Effector memory CD8-positive, alpha-beta T cell (primary cell): Measurements from ENCODE around the gene MT1E.
"Not testable (repeated sequence)": the region's sequence is repeated elsewhere in the genome, so short reads cannot be mapped to it uniquely, and the experiment has no call there.

Experiments
- ATAC-seq: fragments of 150-1000 bp; cut with Tn5 transposase; replicated peaks from 2 replicates; pipeline ENCODE4 v1.10.0; 2021; ENCODE audit warnings: mild to moderate bottlenecking, moderate library complexity
- DNase-seq, 3 experiments: peaks; one replicate each; pipeline ENCODE4 v3.0.0; 2021
- H3K27ac Mint-ChIP-seq, 2 donors: one replicate each; pipeline ENCODE4 v1.8.0; 2022; ENCODE audit warnings: mild to moderate bottlenecking in 2 of 2, mixed read lengths in 2 of 2, moderate library complexity in 2 of 2
- H3K27me3 Mint-ChIP-seq, 2 donors: one replicate each; pipeline ENCODE4 v1.8.0; 2022; ENCODE audit warnings: mixed read lengths in 2 of 2
- H3K36me3 Mint-ChIP-seq: one replicate; pipeline ENCODE4 v1.8.0; 2022; ENCODE audit warnings: mild to moderate bottlenecking, moderate library complexity, mixed read lengths; ENCODE audit not compliant: insufficient read depth
- H3K4me1 Mint-ChIP-seq, 2 donors: one replicate each; pipeline ENCODE4 v1.8.0; 2022; ENCODE audit warnings: low read depth in 2 of 2, mixed read lengths in 2 of 2
- H3K4me3 Mint-ChIP-seq, 2 donors: one replicate each; pipeline ENCODE4 v1.8.0; 2022; ENCODE audit warnings: mild to moderate bottlenecking in 2 of 2, mixed read lengths in 2 of 2, moderate library complexity in 2 of 2
- H3K9me3 Mint-ChIP-seq, 2 donors: one replicate each; pipeline ENCODE4 v1.8.0; 2022; ENCODE audit warnings: mixed read lengths in 2 of 2

MT1E gene

DNA sequence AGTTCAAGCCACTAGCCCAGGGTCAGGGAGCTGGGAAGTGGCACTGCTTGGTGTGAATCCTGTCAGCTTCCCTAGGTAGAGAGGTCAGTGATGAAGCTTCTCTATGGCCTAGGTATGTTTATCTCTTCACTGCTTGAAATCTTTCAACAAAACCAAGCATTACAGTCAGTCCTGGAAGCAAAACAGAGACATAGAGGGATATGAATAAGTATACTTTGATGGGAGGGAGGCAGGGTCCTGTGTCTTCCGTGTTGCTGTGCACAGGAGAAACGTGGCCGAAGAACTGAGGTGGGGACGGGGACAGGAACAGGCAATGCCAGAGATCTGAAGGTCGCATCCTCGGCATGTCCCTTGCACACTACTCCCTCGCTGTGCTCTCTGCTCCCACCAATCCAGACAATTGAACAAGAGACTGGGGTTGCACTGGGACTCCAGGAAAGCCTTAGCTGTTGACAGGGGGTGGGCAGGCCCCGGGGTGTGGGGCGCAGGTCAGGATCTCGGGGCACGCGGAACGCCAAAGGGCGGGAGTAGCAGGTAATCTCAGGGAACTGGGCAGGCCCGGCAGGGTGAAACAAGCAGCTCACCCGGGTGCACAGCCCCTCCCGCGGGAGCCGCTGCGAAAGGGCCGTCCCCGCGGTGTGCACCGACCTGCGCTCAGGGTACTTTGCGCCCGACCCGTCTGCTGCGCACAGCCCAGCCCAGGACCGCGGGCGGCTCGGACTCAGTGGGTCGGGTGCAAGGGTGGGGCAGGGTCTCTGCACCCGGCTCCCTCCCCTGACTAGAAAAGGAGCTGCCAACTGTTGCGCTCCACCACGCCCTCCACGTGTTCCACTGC is 43.6 kb downstream of the MT1E start, which contains the start of gene MT1H:
Gene MT1H (plus strand): TSS at position 810 of the 835 bp plus-strand sequence. CDS start 71 bp downstream, outside the sequence.
- DNase-seq: no peak
- peak within 1 kb of the TSS; percentile 21 to 45 for H3K4me3 Mint-ChIP-seq

GRCh38 chr16:56669840-56670619 is 44.4 kb downstream of the MT1E start:
- H3K9me3 Mint-ChIP-seq: no peaks in the 10 kb centered on the region
- H3K27me3 Mint-ChIP-seq: peaks cover 46 to 95% of the 10 kb centered on the region in 2 donors
- H3K27ac Mint-ChIP-seq: no peak overlapping the region
- peaks cover 10 to 13% of the 10 kb centered on the region in 2 donors for H3K4me1 Mint-ChIP-seq
- peak overlapping the region; percentile 21 to 45 for H3K4me3 Mint-ChIP-seq
- ATAC-seq (no peak), DNase-seq (no peak)
- no peaks in the 10 kb centered on the region for H3K36me3 Mint-ChIP-seq

More for the DNA sequence above, 43.6 kb downstream of the MT1E start, which contains the start of gene MT1H:
- Mint-ChIP-seq H3K4me1 (peaks cover 10 to 13% of the 10 kb centered on the region in 2 donors), H3K36me3 (no peaks in the 10 kb centered on the region), H3K9me3 (no peaks in the 10 kb centered on the region), H3K27me3 (peaks cover 44 to 95% of the 10 kb centered on the region in 2 donors), H3K27ac (no peak within 1 kb of the TSS)
- ATAC-seq: no peak

- Mint-ChIP-seq H3K36me3 (no peaks in the 10 kb centered on the region), H3K27me3 (peaks cover 52 to 95% of the 10 kb centered on the region in 2 donors), H3K4me1 (peaks cover 14 to 18% of the 10 kb centered on the region in 2 donors), H3K27ac (no peak overlapping the region), H3K4me3 (no peak overlapping the region), H3K9me3 (no peaks in the 10 kb centered on the region)
- ATAC-seq (no peak), DNase-seq (no peak)
Measured at GRCh38 chr16:56670620-56670934, 45.0 kb downstream of the MT1E start.

- H3K9me3 Mint-ChIP-seq: not testable (repeated sequence)
Measured at GRCh38 chr16:56671691-56672090, 46.1 kb downstream of the MT1E start.

DNA sequence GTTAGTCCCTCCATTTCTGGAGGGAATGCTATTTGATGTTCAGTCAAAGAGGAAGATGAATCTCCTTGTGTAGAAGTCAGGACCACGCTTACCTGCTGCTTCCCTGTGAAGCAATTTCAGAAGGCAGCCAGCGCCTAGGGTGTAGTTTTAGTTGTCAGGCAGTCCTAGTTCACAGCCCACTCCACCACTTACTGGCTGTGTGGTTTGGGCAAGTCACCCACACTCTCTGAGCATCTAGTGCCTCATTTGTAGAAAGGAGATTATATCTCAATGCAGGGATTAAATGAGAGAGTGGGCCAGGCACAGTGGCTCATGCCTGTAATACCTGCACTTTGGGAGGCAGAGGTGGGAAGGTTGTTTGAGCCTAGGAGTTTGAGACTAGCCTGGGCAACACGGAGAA is 46.6 kb downstream of the MT1E start:
- DNase-seq, ATAC-seq, H3K4me3 Mint-ChIP-seq, H3K9me3 Mint-ChIP-seq, H3K36me3 Mint-ChIP-seq, H3K27ac Mint-ChIP-seq: not testable (repeated sequence)
- Mint-ChIP-seq H3K27me3 (peaks cover 50 to 96% of the 10 kb centered on the region in 2 donors), H3K4me1 (peaks cover 19 to 22% of the 10 kb centered on the region in 2 donors)

More at GRCh38 chr16:56671691-56672090, 46.1 kb downstream of the MT1E start:
- Mint-ChIP-seq H3K27me3 (peaks cover 50 to 98% of the 10 kb centered on the region in 2 donors), H3K4me1 (peaks cover 19 to 22% of the 10 kb centered on the region in 2 donors)
- ATAC-seq, H3K27ac Mint-ChIP-seq, DNase-seq, H3K4me3 Mint-ChIP-seq, H3K36me3 Mint-ChIP-seq: not testable (repeated sequence)

DNA sequence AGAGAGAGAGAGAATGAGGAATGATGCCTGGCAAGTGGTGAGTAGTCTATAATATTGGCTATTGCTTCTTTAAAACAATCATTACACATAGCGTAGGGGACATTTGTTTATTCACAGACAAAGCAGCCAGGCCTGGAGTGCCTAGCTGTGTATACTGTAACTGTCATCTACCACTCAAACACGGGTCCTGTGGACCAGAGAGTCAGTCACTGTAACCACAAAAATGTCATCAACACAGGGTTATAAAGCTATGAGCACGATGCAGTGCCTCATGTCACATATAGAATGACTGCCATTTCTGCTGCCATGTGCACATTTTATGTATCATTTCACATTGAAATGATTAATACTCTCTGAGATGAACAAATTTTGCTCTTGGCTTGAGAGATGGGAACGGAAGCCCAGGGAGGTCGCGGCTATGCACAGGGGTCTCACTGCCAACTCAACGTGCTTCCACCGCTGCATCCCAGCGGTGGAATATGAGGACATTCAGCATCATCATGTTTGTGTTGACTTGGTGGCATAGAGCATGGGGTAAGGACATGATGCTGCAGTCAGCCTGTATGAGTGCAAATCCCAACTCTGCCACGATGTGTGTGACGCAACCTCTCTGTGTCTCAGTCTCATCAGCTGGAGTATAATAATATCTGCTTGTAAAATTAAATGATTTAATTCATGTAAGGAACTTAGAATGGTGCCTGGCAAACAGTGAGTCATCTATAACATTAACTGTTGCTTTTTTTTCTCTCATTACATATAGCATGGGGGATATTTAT is 47.4 kb downstream of the MT1E start:
- Mint-ChIP-seq H3K9me3 (no peaks in the 10 kb centered on the region), H3K27ac (no peak overlapping the region), H3K27me3 (peaks cover 42 to 88% of the 10 kb centered on the region in 2 donors), H3K4me3 (no peak overlapping the region), H3K36me3 (no peaks in the 10 kb centered on the region), H3K4me1 (peaks cover 19 to 22% of the 10 kb centered on the region in 2 donors)
- ATAC-seq (no peak), DNase-seq (no peak)

GRCh38 chr16:56673921-56674320 is 48.3 kb downstream of the MT1E start:
- ATAC-seq: no peak
- H3K27ac Mint-ChIP-seq: no peak overlapping the region
- no peak overlapping the region for H3K4me3 Mint-ChIP-seq
- no peaks in the 10 kb centered on the region for H3K9me3 Mint-ChIP-seq
- DNase-seq: no peak
- peaks cover 32 to 78% of the 10 kb centered on the region in 2 donors for H3K27me3 Mint-ChIP-seq
- no peaks in the 10 kb centered on the region for H3K36me3 Mint-ChIP-seq
- H3K4me1 Mint-ChIP-seq: peaks cover 12 to 15% of the 10 kb centered on the region in 2 donors

DNA sequence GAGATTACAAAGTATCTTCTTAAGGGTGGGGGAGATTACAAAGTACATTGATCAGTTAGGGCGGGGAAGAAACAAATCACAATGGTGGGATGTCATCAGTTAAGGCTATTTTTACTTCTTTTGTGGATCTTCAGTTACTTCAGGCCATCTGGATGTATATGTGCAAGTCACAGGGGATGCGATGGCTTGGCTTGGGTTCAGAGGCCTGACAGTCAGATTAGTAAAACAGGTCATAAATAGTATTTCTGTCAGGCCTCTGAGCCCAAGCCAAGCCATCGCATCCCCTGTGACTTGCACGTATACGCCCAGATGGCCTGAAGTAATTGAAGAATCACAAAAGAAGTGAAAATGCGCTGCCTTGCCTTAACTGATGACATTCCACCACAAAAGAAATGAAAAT is 49.0 kb downstream of the MT1E start:
- not testable (repeated sequence) for H3K9me3 Mint-ChIP-seq, H3K4me3 Mint-ChIP-seq, H3K27ac Mint-ChIP-seq, ATAC-seq, DNase-seq, H3K36me3 Mint-ChIP-seq
- Mint-ChIP-seq H3K27me3 (peaks cover 26 to 72% of the 10 kb centered on the region in 2 donors), H3K4me1 (peaks cover 12 to 13% of the 10 kb centered on the region in 2 donors)

DNA sequence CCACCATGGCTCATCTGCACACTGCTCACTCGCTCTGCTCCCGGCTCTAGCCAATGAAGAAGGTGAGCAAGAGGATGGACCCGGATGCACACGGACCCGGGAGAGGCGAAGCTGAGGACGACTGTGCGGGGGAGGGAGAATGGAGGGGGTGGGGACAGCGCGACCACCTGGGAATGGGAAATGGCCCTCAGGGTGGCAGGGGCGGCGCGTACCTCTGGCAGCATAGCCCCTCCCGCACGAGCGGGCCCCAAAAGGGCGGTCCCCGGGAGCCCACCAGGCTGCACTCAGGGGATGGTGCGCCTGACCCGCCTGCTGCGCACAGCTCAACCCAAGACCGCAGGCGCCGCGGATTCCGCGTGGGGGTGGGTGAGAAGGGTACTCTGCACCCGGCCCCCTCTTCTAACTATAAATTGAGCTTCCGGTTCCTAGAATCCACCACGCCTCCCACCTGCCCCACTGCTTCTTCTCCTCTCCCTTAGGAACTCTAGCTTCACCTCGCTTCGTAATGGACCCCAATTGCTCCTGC is 50.2 kb downstream of the MT1E start:
- peak; percentile 93 for ATAC-seq
- DNase-seq: peak; percentile 34 to 47 (median 46)
- peak overlapping the region in 1 of 2 donors; percentile 29 for H3K27ac Mint-ChIP-seq
- H3K9me3 Mint-ChIP-seq: no peaks in the 10 kb centered on the region
- H3K4me3 Mint-ChIP-seq: peak overlapping the region; percentile 71 to 75
- H3K27me3 Mint-ChIP-seq: peaks cover 18 to 60% of the 10 kb centered on the region in 2 donors
- H3K4me1 Mint-ChIP-seq: peaks cover 9 to 10% of the 10 kb centered on the region in 2 donors
- H3K36me3 Mint-ChIP-seq: no peaks in the 10 kb centered on the region
